IPS-18c (cell line): Measurements from ENCODE around the gene CYTH3.

Experiments
- H3K4me3 ChIP-seq: 2 replicates; pipeline ENCODE4 v1.7.0; 2013; ENCODE audit warnings: low read depth, mild to moderate bottlenecking, low read length, moderate library complexity; ENCODE audit not compliant: insufficient read depth
- H3K9me3 ChIP-seq: one replicate; pipeline ENCODE4 v1.6.1; 2013; ENCODE audit warnings: mild to moderate bottlenecking, low read length, moderate library complexity; ENCODE audit not compliant: control insufficient read depth, insufficient read depth

Gene CYTH3

DNA sequence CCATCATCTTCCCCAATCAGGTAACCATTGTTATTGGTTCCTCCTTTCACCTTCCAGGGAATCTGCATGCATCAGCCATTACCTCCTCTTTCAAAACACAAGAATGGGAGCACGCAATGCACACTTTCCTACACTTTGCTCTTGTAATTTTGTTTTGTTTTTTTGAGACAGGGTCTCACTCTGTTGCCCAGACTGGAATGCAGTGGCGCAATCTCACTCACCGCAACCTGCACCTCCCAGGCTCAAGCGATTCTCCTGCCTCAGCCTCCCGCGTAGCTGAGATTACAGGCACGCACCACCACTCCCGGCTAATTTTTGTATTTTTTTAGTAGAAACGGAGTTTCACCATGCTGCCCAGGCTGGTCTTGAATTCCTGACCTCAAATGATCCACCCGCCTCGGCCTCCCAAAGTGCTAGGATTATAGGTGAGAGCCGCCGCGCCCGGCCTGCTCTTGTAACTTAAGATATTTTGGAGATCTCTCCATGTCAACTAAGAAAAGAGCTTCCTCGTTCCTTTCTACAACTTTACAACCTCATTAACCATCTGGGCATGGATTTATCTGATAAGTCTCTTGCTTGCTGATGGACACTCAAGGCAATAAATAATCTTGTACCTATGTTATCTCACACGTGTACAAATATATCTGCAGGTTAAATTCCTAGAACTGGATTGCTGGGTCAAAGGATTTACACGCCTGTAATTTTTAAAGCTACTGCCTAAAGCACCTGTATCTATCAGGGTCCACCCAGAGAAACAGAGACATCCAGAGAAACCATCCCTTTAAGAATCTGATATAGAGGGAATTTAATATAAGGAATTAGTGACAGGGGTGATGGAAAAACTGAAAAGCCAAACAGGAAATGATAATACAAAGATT lies 4.2 kb downstream of the CYTH3 start:
- peaks cover under 1% of the 10 kb centered on the region for H3K9me3 ChIP-seq
- no peak overlapping the region for H3K4me3 ChIP-seq

DNA sequence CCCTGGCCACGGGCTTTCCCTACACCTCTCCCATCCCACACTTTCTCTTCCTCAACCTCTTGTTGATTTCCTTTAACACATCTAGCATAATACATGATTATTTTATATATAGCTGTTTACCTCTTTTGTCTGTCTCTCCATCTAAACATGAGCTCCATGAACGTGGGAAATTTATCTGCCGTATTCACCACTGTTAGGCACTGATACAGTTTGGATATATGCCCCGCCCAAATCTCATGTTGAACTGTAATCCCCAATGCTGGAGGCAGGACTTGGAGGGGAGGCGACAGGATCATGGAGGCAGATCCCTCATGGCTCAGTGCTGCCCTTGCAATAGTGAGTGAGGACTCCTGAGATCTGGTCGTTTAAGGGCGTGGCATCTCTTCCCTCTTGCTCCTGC lies 5.7 kb downstream of the CYTH3 start:
- no peak overlapping the region for H3K4me3 ChIP-seq
- H3K9me3 ChIP-seq = no peaks in the 10 kb centered on the region

DNA sequence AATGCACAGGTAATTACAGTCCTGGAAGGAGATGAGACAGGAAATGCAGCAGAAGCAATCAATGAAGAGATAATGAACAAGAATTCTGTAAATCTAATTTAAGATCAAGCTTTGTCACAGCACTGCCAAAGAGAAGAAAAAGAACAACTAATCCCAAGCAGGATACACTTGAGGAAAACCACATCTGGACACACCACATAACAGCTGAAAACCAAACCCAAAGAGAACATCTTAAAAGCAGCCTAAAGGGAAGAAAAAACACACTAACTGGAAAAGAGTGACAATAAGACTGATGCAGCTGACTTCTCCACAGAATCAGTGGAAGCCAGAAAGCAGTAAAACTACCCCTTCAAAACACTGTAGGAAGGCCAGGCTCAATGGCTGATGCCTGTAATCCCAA lies 10.2 kb downstream of the CYTH3 start:
- Histone ChIP-seq H3K4me3 (no peak overlapping the region), H3K9me3 (no peaks in the 10 kb centered on the region)

DNA sequence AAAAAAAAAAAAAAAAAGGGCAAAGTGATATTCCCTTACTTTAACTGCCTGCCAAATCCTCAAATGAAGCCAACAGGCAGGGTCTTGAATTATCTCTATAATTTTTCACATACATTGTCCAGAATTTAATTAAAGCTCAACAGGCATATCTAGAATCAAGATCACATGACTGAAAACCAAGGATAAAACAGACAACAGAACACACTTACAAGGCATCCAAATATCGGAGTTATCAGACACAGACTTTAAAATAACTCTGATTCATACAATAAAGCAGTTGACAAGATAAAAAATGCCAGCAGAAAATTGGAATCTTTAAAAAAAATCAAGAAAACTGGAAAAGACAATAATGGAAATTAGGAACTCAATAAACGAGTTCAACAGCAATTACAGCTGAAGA lies 10.7 kb downstream of the CYTH3 start:
- H3K4me3 ChIP-seq = no peak overlapping the region
- no peaks in the 10 kb centered on the region for H3K9me3 ChIP-seq

DNA sequence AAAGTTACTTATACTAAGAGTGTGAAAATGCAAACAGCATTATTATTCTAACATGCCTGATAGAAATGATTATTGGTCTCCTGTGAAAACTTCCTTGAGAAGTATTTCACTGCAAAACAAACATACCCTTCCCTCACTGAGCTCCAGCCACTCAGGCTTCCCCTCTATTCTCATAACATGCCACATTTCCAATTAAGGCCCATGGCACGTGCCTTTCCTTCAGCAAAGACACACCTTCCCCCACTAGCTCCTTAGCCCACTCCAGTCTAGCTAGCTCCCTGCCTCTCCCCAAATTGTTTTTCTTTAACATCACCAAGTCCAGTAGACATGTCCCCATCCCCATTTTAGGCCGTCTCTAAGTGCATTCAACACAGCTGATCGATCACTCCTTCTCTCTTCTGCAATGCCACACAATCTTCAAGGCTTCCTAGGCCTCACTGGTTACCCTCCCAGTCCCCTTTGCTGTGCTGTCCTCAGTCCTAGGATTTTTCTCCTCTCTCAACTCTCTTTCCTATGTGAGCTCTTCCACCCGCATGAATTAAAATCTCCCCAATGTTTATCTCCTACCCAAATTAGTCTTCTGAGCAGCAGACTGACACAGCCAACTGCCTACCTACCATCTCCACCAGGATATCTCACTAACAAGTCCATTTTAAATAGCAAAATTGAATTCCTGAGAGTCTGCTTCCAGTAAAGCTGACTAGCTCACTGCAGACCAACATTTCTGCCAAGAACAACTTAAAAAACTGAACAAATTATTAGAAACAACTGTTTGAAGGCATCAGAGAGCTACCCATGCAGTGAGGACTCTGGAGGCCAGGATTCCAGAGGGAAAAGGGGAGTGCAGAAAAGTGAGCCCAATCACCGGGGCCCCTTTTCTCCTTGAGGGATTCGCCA lies 11.9 kb downstream of the CYTH3 start:
- Histone ChIP-seq H3K9me3 (no peaks in the 10 kb centered on the region), H3K4me3 (no peak overlapping the region)

DNA sequence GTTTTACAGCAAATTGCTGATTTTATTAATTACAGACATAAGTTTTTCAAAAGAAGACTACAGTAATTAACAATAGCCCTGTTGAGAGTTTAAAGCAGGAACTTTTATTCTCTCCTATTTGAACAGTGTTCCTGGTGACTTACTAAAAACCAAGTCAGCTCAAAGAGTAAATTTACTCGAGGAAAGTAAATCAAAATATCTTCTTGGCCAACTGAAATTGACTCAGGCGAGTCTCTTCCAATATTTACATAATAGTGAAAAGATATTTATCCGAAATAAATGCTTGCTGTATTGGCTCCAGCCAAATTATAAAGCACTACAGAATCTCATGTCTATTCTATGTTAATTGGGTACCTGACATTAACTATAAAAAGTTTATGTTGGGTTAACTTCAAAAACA lies 13.2 kb downstream of the CYTH3 start:
- Histone ChIP-seq H3K4me3 (no peak overlapping the region), H3K9me3 (no peaks in the 10 kb centered on the region)

DNA sequence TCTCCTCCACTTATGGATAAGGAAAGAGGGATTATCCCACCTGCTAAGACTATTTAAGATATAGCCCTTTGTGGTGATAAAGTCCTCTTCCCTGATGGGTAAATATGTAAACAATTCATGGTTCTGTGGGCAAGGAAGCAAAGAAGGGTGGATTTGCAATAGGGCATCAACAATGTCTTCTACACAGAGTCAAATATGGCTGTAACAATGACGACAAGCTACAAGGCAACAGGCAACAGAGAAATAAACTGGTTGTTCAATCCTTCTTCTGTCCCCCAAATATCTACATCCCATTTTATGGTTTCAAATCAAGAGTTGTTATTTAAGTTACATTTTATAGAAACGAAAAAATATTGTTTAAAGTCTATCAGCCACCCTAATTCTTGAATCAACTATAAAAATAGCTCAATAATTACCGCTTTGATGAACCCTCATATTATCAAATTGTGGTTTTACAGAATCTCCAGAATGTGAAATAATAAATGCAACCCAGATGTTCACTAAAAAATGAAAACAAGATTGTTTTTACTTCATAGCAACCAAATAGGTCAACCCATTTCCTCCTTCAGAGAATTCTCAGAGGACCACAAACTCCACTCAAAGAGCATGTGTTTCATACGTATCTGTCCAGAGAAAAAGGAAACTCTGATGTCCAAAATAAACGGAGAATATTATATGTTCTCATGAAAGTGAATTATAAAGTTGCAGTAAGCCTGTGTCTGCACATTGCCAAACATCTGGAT lies 13.8 kb downstream of the CYTH3 start:
- Histone ChIP-seq H3K9me3 (no peaks in the 10 kb centered on the region), H3K4me3 (no peak overlapping the region)

DNA sequence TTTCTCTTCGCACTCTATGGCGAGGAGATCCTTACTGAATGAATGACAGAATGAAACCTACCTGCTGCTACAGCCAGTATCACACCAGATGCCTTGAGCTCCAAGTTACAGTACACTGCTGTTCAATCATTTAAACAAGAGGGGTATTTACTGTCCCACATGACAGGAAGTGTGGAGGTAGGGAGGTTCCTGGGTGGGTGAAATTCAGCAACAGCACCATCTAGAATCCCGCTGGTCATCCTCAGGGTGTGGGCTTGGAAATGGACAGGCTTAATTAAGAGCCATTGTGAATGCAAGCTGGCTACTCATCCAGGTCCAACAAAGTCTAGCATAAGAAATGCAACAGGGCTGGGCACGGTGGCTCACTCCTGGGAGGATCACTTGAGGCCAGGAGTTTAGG lies 14.7 kb downstream of the CYTH3 start:
- H3K9me3 ChIP-seq = no peaks in the 10 kb centered on the region
- H3K4me3 ChIP-seq = no peak overlapping the region

DNA sequence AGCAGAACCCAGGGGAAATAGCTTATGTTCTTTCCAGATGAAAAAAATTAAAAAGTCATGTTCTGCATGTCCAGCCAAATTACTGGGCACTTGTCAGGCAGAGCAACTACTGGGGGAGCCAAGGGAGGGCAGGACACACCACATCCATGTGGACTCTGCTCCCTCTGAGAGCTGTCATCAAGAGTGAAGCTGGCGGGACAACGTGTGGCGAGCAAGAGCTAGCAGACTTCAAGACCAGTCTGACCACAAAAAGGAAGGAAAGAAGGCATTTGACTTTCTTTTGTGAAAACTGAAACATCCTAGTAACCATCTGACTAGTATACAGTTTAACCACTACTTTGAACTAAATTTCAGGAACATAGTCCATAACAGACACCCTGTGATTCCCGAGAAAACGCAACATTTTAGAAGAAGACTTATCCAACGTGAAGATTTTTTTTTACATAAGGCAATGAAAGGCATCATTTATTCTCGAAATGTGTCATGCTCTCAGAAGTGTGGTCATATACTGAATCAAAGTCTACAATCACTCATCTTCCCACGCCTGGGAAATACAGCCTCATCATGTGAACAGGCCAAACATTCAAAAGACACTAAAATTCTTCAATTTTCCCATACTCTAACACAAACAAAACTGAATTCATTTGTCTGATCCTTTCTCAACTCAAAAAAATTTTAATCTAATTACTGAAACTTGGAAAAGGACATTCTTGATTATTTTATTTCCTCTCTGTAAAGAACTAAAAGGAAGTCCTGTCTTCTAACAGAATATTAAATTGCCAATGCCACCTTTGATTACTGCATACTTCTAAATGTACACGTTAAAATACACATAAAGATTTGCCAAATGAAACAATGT lies 15.5 kb downstream of the CYTH3 start:
- Histone ChIP-seq H3K9me3 (no peaks in the 10 kb centered on the region), H3K4me3 (no peak overlapping the region)

DNA sequence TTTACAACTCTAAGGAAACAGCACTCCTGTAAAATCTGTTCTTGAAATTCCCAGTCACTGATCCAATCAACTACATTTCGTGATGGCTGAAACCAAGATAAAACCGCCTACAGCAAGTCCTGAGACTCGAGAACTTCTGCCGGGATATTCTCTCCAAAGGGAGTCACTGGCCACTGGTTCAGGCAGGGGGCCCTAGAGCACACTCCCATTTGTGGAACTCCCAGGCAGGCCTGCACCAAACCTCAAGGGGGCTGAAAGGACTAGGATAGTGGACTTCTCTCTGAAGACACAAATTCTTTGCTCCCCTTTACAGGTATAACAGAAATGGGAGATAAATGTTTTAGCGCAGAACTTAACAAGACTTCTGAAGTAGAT lies 16.3 kb downstream of the CYTH3 start:
- Histone ChIP-seq H3K4me3 (no peak overlapping the region), H3K9me3 (no peaks in the 10 kb centered on the region)

DNA sequence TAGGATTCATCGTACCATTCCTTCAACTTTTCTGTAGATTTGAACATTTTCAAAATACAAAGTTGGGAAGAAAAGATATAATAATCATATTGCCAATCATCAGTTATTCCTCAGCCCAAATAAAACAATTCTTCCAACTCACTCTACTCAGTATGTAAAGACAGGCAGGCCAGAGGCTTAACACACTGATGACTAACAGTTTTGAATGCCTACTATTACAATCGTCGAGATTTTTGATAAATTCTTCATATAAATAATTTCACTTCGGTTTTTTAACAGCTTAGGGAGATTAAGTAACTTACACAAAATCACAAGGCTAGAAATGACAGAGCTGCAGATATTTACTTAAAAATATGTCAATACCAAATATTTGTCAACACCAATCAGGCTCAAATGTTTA lies 17.6 kb downstream of the CYTH3 start:
- Histone ChIP-seq H3K9me3 (no peaks in the 10 kb centered on the region), H3K4me3 (no peak overlapping the region)

DNA sequence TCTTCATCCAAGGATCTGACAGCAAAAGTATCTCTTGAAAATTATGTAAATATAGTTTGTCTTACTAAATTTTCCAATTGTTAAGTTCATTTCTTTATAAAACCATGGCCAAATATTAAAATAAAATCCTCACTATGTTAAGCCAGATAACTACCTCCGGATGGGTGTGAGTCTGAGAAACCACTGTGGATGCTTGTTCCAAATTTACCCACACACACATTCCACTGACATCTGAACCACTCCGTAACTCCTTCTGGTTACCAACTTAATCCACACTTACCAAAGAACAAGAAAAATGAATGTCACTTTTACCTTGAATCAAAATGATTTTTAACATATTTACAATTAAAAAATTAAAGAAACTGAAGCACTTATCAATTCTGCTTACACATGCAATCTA lies 19.7 kb downstream of the CYTH3 start:
- Histone ChIP-seq H3K9me3 (no peaks in the 10 kb centered on the region), H3K4me3 (no peak overlapping the region)

DNA sequence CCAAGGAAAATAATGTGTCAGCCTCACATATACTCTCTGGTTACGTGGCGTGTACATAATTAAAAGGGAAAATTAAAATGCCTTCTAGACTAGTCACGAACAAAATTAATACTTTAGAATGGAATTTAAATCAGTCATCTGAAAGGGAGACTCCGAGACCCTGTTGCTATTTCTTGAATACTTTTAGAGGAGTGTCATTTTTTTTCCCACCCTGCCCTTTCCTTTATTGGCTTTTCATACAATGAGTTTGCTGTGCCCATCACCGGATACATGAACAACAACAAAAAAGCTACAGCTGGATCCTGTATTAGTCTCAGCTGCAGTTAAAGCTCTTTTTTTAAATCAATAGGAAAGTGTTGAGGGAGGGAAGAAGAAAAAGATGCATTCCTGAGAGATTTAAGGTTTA lies 20.1 kb downstream of the CYTH3 start:
- Histone ChIP-seq H3K4me3 (no peak overlapping the region), H3K9me3 (no peaks in the 10 kb centered on the region)

DNA sequence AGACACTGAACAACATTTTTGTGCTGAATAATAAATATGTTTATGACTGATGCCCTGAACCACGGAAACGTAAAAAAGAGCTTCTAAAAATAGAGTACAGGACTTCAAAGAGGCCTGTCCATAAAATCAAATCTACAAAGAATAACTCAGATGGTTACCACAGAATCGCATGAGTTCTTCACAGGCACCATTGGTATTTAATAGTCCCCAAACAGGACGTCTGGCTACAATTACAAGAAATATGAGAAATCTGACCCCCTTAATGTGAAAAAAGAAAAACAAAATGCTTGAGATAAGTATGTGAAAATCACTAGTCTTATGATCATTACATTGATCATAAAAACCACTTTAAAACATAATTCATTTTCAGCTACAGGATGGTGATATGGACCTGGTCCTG lies 20.8 kb downstream of the CYTH3 start:
- no peak overlapping the region for H3K4me3 ChIP-seq
- no peaks in the 10 kb centered on the region for H3K9me3 ChIP-seq

DNA sequence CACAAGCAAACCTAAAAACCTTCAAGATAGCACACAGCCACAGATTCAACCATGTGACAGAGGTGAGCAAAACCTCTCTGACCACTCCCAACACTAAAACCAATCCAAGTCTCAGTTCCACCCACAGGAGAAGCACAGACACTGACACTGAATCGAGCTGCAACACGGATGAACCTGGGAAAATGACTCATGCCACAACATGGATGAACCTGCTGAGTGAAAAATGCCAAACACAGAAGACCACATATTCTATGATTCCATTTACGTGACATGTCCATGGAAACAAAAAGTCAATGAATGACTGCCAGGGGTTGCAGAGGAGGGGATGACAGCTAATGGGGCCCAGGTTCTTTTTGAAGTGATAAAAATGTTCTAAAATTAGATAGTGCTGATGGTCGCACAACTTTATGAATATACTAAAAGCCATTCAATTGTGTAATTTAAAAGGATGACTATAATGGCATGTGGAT lies 22.0 kb downstream of the CYTH3 start:
- no peaks in the 10 kb centered on the region for H3K9me3 ChIP-seq
- no peak overlapping the region for H3K4me3 ChIP-seq

DNA sequence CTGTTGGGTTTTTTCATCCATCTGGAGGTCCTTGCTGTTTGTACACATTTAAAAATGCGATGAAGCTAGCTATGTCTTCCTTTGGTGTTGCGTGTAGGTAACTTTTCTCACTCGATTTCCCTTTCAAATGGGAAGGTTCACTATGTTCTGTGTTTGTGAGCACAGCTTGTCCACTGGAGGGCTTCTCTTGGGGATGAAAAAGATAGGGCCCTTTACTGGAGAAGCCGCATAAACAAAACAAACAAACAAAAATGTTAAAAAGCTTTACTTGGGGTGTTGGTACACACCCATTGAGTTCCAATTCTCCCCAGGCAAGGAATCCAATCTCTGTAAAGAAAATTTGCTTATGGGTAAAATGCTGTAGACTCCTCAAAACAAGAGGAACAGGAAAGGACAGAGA lies 23.4 kb downstream of the CYTH3 start:
- no peak overlapping the region for H3K4me3 ChIP-seq
- no peaks in the 10 kb centered on the region for H3K9me3 ChIP-seq

DNA sequence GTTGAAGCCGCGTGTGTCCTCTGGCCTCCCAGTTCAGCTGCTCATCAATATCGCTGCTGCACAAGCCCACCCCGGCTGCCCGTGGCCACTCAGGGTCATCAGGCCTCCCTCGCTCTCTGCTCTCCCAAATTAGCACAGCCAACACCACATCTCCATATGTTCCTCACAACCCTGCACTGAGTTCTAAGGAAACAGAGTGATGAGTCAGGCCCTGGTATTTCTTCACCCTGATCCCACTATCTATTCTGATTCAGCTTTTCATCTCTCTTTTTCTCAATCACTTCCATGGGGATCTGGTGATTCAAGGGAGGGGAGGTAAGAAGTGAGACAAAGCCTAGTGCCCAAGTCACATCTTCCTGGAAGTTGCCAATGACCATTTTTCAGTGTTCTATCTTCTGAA lies 23.8 kb downstream of the CYTH3 start:
- Histone ChIP-seq H3K4me3 (no peak overlapping the region), H3K9me3 (no peaks in the 10 kb centered on the region)
